ENCODE data around the gene ATXN7. TPM values are rescaled to one million over a fixed set of nuclear protein-coding genes. Genes with fewer than 3 reads are reported as not detected.

ATXN7 gene
- total and polyA plus RNA-seq, 2 of the 13 experiments (the other 11 are each of a cell fraction or from before 2014, with no cell fraction given), result 13.8 to 20.0 TPM

DNA sequence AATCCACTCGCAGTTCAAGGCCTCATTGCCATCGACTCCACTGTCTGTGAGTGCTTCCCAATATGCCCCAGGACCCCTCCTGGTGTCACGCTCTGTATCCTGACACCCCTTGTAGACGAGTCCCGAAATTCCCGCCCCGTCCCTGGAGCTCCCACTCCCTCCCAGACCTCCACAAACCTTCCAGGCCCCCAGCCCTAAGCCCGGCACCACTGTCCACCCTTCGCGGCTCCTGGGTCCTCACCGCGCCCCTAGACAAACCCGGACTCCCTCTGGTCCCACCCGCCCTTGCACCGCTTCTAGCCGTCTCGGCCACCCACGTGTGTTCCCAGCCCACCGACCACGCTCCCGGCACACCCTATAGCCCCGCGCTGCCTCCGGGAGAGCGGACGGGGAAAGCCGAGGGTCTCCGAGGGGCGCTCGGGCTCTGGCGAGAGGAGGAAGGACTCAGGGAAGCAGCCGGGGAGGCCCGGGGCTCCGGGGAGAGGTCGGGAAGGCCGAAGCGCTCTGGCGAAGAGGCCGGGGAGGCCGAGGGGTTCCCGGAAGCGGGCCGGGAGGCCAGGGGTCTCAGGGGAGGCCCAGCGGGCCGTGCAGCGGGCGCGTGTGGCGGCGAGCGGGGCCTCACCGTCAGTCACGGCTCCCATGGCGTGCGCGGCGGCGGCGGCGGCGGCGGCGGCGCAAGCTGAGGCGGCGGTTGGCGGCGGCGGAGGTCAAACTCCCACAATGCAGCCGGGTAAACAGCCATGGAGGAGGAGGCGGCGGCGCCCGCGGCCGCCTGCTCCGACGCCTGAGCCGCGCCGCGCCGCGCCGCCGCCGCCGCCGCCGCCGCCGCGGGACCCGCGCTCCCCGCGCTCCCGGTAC is at the start of gene ATXN7, which contains the start of gene THOC7 (continued):
- TF ChIP-seq KIAA2018 (CRISPR knock-in tag; IDR thresholded peaks at IDR 0.05; ENCODE audit: borderline replicate concordance), result no peak
- no peak for TF ChIP-seq MAFF (IDR thresholded peaks at IDR 0.05; ENCODE audit: low read depth, low read length)
- peak; percentile 32; the same call in 1 of the 2 replicates for TF ChIP-seq KAT8 (CRISPR knock-in tag; IDR thresholded peaks at IDR 0.05)
- TF ChIP-seq, protein P1, sequence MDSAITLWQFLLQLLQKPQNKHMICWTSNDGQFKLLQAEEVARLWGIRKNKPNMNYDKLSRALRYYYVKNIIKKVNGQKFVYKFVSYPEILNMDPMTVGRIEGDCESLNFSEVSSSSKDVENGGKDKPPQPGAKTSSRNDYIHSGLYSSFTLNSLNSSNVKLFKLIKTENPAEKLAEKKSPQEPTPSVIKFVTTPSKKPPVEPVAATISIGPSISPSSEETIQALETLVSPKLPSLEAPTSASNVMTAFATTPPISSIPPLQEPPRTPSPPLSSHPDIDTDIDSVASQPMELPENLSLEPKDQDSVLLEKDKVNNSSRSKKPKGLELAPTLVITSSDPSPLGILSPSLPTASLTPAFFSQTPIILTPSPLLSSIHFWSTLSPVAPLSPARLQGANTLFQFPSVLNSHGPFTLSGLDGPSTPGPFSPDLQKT (CRISPR knock-in tag; IDR thresholded peaks at IDR 0.05; ENCODE audit: borderline replicate concordance), result no peak
- no peak for TF ChIP-seq RXRB (CRISPR knock-in tag; IDR thresholded peaks at IDR 0.05; ENCODE audit: borderline replicate concordance)
- TF ChIP-seq SPEN (CRISPR knock-in tag; IDR thresholded peaks at IDR 0.05; ENCODE audit: low read depth), result peak; percentile 41; the same call in 1 of the 2 replicates
- TF ChIP-seq ARNT2 (CRISPR knock-in tag; IDR thresholded peaks at IDR 0.05; ENCODE audit: low read depth), result no peak
- peak; percentile 73 for TF ChIP-seq ZNF687 (CRISPR knock-in tag; IDR thresholded peaks at IDR 0.05)
- TF ChIP-seq, protein P2, sequence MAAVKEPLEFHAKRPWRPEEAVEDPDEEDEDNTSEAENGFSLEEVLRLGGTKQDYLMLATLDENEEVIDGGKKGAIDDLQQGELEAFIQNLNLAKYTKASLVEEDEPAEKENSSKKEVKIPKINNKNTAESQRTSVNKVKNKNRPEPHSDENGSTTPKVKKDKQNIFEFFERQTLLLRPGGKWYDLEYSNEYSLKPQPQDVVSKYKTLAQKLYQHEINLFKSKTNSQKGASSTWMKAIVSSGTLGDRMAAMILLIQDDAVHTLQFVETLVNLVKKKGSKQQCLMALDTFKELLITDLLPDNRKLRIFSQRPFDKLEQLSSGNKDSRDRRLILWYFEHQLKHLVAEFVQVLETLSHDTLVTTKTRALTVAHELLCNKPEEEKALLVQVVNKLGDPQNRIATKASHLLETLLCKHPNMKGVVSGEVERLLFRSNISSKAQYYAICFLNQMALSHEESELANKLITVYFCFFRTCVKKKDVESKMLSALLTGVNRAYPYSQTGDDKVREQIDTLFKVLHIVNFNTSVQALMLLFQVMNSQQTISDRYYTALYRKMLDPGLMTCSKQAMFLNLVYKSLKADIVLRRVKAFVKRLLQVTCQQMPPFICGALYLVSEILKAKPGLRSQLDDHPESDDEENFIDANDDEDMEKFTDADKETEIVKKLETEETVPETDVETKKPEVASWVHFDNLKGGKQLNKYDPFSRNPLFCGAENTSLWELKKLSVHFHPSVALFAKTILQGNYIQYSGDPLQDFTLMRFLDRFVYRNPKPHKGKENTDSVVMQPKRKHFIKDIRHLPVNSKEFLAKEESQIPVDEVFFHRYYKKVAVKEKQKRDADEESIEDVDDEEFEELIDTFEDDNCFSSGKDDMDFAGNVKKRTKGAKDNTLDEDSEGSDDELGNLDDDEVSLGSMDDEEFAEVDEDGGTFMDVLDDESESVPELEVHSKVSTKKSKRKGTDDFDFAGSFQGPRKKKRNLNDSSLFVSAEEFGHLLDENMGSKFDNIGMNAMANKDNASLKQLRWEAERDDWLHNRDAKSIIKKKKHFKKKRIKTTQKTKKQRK (IDR thresholded peaks at IDR 0.05; ENCODE audit: low read length), result no peak
- TF ChIP-seq SCMH1 (CRISPR knock-in tag; IDR thresholded peaks at IDR 0.05; ENCODE audit: borderline replicate concordance), result no peak

All from HepG2 (cell line).